Activated CD4-positive, alpha-beta T cell treated with anti-CD3 and anti-CD28 coated beads for 48 hours (primary cell): ENCODE results near the gene QKI.

Experiments used
- DNase-seq: peaks from one replicate; pipeline ENCODE4 v3.0.0-alpha.2; 2020

Gene QKI

DNA sequence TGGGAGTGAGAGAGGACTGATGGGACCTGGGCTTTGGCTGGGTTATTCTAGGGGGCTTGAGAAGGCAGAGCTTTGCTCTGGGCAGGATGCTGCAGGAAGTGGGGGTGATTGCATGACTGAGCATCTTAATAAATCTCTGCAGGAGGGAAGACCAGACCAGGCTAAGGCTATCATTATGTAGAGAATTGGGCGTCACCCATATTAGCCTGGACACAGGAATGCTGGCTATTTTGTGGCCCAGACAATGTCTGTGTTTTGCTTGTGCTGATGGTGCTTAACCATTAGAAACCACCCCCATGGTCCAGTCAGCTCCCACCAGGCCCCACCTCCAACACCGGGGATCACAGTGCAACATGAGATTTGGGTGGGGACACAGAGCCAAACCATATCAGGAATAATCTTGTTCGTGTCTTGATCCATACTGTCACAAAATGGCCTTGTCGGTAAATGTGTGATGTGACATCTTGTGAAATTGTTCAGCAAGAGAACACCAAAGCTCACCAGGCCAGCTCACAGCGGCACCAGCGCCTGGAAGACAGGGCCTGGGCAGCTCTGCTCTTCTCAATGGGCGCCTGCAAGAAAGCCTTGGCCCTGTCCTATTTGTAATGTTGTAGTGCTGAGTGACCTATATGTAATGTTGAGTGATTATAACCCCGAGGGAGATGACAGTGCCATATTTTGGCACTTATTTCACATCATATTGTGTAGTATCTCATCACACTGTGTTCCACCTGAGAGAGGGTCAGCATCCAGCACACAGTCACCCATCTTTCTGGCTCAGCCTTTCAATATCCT is 211.8 kb downstream of the QKI start:
- DNase-seq, result no peak

GRCh38 chr6:163627274-163628062 is 212.9 kb downstream of the QKI start:
- DNase-seq, result no peak
